HG03280 (cell line): ENCODE data around the gene MYO1E.
A peak's percentile ranks its signal among the peaks of the same experiment; 100 is the strongest.
"Not testable (repeated sequence)": the region's sequence is repeated elsewhere in the genome, so short reads cannot be mapped to it uniquely, and the experiment has no call there.

Experiments
- ATAC-seq: cut with Tn5 transposase; IDR thresholded peaks from one replicate; pipeline ENCODE4 v1.9.1; 2021; ENCODE audit warnings: mild to moderate bottlenecking, moderate library complexity; ENCODE audit not compliant: unreplicated experiment

The MYO1E gene

GRCh38 chr15:59150185-59150584, 222.5 kb downstream of the MYO1E start:
- ATAC-seq = no peak

- no peak for ATAC-seq
These were observed 224.4 kb downstream of the MYO1E start for GRCh38 chr15:59148153-59148833.

- ATAC-seq = no peak
These were observed 225.0 kb downstream of the MYO1E start for GRCh38 chr15:59147666-59148065.

GRCh38 chr15:59144594-59144993, 228.1 kb downstream of the MYO1E start:
- not testable (repeated sequence) for ATAC-seq

GRCh38 chr15:59143281-59143680, 229.4 kb downstream of the MYO1E start:
- no peak for ATAC-seq

- ATAC-seq = no peak
These were observed 232.0 kb downstream of the MYO1E start for GRCh38 chr15:59140422-59141226.

GRCh38 chr15:59138243-59138642, 234.4 kb downstream of the MYO1E start:
- ATAC-seq = peak; percentile 68

GRCh38 chr15:59137566-59137965, 235.1 kb downstream of the MYO1E start:
- no peak for ATAC-seq

- no peak for ATAC-seq
These were observed 238.7 kb downstream of the MYO1E start for GRCh38 chr15:59133929-59134427.

- ATAC-seq = no peak
These were observed 240.6 kb downstream of the MYO1E start for GRCh38 chr15:59131969-59132562.

GRCh38 chr15:59131456-59131855, 241.2 kb downstream of the MYO1E start:
- no peak for ATAC-seq

GRCh38 chr15:59127255-59127654, 245.4 kb downstream of the MYO1E start:
- ATAC-seq = not testable (repeated sequence)

- ATAC-seq = not testable (repeated sequence)
These were observed 247.0 kb downstream of the MYO1E start for GRCh38 chr15:59125683-59126082.

GRCh38 chr15:59124261-59124660, 248.4 kb downstream of the MYO1E start:
- ATAC-seq = no peak

GRCh38 chr15:59120937-59121336, 251.7 kb downstream of the MYO1E start:
- no peak for ATAC-seq

- ATAC-seq = no peak
These were observed 253.0 kb downstream of the MYO1E start for GRCh38 chr15:59119625-59120024.

GRCh38 chr15:59116771-59117170, 255.9 kb downstream of the MYO1E start:
- no peak for ATAC-seq

- no peak for ATAC-seq
These were observed 256.5 kb downstream of the MYO1E start for GRCh38 chr15:59116141-59116540.

- no peak for ATAC-seq
These were observed 257.6 kb downstream of the MYO1E start for GRCh38 chr15:59115047-59115446.

- ATAC-seq = no peak
These were observed 261.4 kb downstream of the MYO1E start for GRCh38 chr15:59111251-59111650.

- ATAC-seq = no peak
These were observed 266.8 kb downstream of the MYO1E start for GRCh38 chr15:59105854-59106253.
